Measurements from ENCODE around the gene CPNE2.
"Not testable (repeated sequence)": the region's sequence is repeated elsewhere in the genome, so short reads cannot be mapped to it uniquely, and the experiment has no call there.

CPNE2 gene

GRCh38 chr16:57069053-57069452 lies 23.3 kb upstream of the CPNE2 start:
- Histone ChIP-seq H3K36me3 (ENCODE audit: insufficient read depth, low read length) (no peaks in the 10 kb centered on the region), H3K9me2 (ENCODE audit: low read depth, low read length) (no peaks in the 10 kb centered on the region), H3F3A (ENCODE audit: insufficient read depth, low read length) (no peaks in the 10 kb centered on the region), H3K27ac (ENCODE audit: low read depth, low read length, poor library complexity, severe bottlenecking) (no peak overlapping the region), H2AFZ (ENCODE audit: low read length) (no peak overlapping the region), H3K9ac (ENCODE audit: low read length) (no peak overlapping the region), H3K27me3 (ENCODE audit: insufficient read depth, low read length) (no peaks in the 10 kb centered on the region), H3K4me3 (ENCODE audit: low read depth, low read length, poor library complexity, severe bottlenecking) (no peak overlapping the region), H3K4me1 (ENCODE audit: insufficient read depth, low read length, severe bottlenecking) (no peaks in the 10 kb centered on the region), H4K20me1 (ENCODE audit: insufficient read depth, low read length) (no peaks in the 10 kb centered on the region), H3K9me3 (ENCODE audit: low read length) (no peaks in the 10 kb centered on the region), H3K79me2 (ENCODE audit: insufficient read depth, low read length) (no peaks in the 10 kb centered on the region), H3K4me2 (ENCODE audit: low read length) (no peak overlapping the region)
- TF ChIP-seq EZH2 (IDR thresholded peaks at IDR 0.05; ENCODE audit: borderline replicate concordance, low read length): no peak
- no peak for TF ChIP-seq CTCF (IDR thresholded peaks at IDR 0.05; ENCODE audit: low read length)

GRCh38 chr16:57069635-57070370 lies 22.6 kb upstream of the CPNE2 start:
- no peaks in the 10 kb centered on the region for H3K27me3 ChIP-seq (ENCODE audit: insufficient read depth, low read length)
- H3K4me2 ChIP-seq (ENCODE audit: low read length): no peak overlapping the region
- no peak overlapping the region for H3K4me3 ChIP-seq (ENCODE audit: low read depth, low read length, poor library complexity, severe bottlenecking)
- no peak for TF ChIP-seq CTCF (IDR thresholded peaks at IDR 0.05; ENCODE audit: low read length)
- TF ChIP-seq EZH2 (IDR thresholded peaks at IDR 0.05; ENCODE audit: borderline replicate concordance, low read length): no peak
- H3K79me2 ChIP-seq (ENCODE audit: insufficient read depth, low read length): no peaks in the 10 kb centered on the region
- H4K20me1 ChIP-seq (ENCODE audit: insufficient read depth, low read length): no peaks in the 10 kb centered on the region
- H2AFZ ChIP-seq (ENCODE audit: low read length): no peak overlapping the region
- no peaks in the 10 kb centered on the region for H3F3A ChIP-seq (ENCODE audit: insufficient read depth, low read length)
- H3K4me1 ChIP-seq (ENCODE audit: insufficient read depth, low read length, severe bottlenecking): no peaks in the 10 kb centered on the region
- no peaks in the 10 kb centered on the region for H3K9me2 ChIP-seq (ENCODE audit: low read depth, low read length)
- H3K36me3 ChIP-seq (ENCODE audit: insufficient read depth, low read length): no peaks in the 10 kb centered on the region
- H3K9ac ChIP-seq (ENCODE audit: low read length): no peak overlapping the region
- H3K27ac ChIP-seq (ENCODE audit: low read depth, low read length, poor library complexity, severe bottlenecking): no peak overlapping the region
- H3K9me3 ChIP-seq (ENCODE audit: low read length): no peaks in the 10 kb centered on the region

GRCh38 chr16:57070424-57070823 lies 22.0 kb upstream of the CPNE2 start:
- Histone ChIP-seq H3K4me2 (ENCODE audit: low read length) (no peak overlapping the region), H4K20me1 (ENCODE audit: insufficient read depth, low read length) (no peaks in the 10 kb centered on the region), H3K27ac (ENCODE audit: low read depth, low read length, poor library complexity, severe bottlenecking) (no peak overlapping the region)

GRCh38 chr16:57071081-57071732 lies 21.2 kb upstream of the CPNE2 start:
- not testable (repeated sequence) for H3K4me2 ChIP-seq (ENCODE audit: low read length); H3F3A ChIP-seq (ENCODE audit: insufficient read depth, low read length); H4K20me1 ChIP-seq (ENCODE audit: insufficient read depth, low read length); H3K9me3 ChIP-seq (ENCODE audit: low read length); H3K36me3 ChIP-seq (ENCODE audit: insufficient read depth, low read length); H3K79me2 ChIP-seq (ENCODE audit: insufficient read depth, low read length); H2AFZ ChIP-seq (ENCODE audit: low read length); H3K9ac ChIP-seq (ENCODE audit: low read length); H3K27ac ChIP-seq (ENCODE audit: low read depth, low read length, poor library complexity, severe bottlenecking); H3K27me3 ChIP-seq (ENCODE audit: insufficient read depth, low read length); H3K9me2 ChIP-seq (ENCODE audit: low read depth, low read length); H3K4me3 ChIP-seq (ENCODE audit: low read depth, low read length, poor library complexity, severe bottlenecking); H3K4me1 ChIP-seq (ENCODE audit: insufficient read depth, low read length, severe bottlenecking)

More at GRCh38 chr16:57070424-57070823, 22.0 kb upstream of the CPNE2 start:
- no peak overlapping the region for H3K4me3 ChIP-seq (ENCODE audit: low read depth, low read length, poor library complexity, severe bottlenecking)
- no peaks in the 10 kb centered on the region for H3K36me3 ChIP-seq (ENCODE audit: insufficient read depth, low read length)
- no peak for TF ChIP-seq EZH2 (IDR thresholded peaks at IDR 0.05; ENCODE audit: borderline replicate concordance, low read length)
- H3K9ac ChIP-seq (ENCODE audit: low read length): no peak overlapping the region
- no peaks in the 10 kb centered on the region for H3F3A ChIP-seq (ENCODE audit: insufficient read depth, low read length)
- H3K79me2 ChIP-seq (ENCODE audit: insufficient read depth, low read length): no peaks in the 10 kb centered on the region
- H2AFZ ChIP-seq (ENCODE audit: low read length): no peak overlapping the region
- H3K27me3 ChIP-seq (ENCODE audit: insufficient read depth, low read length): no peaks in the 10 kb centered on the region
- H3K9me2 ChIP-seq (ENCODE audit: low read depth, low read length): no peaks in the 10 kb centered on the region
- H3K4me1 ChIP-seq (ENCODE audit: insufficient read depth, low read length, severe bottlenecking): no peaks in the 10 kb centered on the region
- no peaks in the 10 kb centered on the region for H3K9me3 ChIP-seq (ENCODE audit: low read length)

Data from OCI-LY1 (cell line).